Endothelial cell of umbilical vein (primary cell): ENCODE results near the gene DLGAP1. TPM values are rescaled to one million over a fixed set of nuclear protein-coding genes. Genes with fewer than 3 reads are reported as not detected.

Experiments used
- BruUV-seq: library from RNA; stranded (reverse); fragments of 400-500 nt; replicated peaks from 2 replicates; lab custom pipeline; 2021; lab: Mats Ljungman, UMichigan
- CTCF ChIA-PET: fragments of 300-600, 350-600 bp; sonication (Branson Sonifier 250); formaldehyde crosslinking; loops from one replicate; lab custom pipeline; 2021; ENCODE audit warnings: antibody characterized with exemption, inconsistent platforms; lab: Charles Lee
- POLR2A ChIA-PET: fragments of 300-600, 350-600 bp; sonication (Branson Sonifier 250); formaldehyde crosslinking; loops from one replicate; lab custom pipeline; 2021; ENCODE audit warnings: antibody characterized with exemption, inconsistent platforms; lab: Charles Lee
- DNase-seq: peaks from one replicate; pipeline ENCODE4 v3.0.0-alpha.2; 2011; ENCODE audit warnings: low read depth, low spot score
- FAIRE-seq: peaks from 2 replicates; lab custom pipeline; 2011; peaks lifted over from hg19 to GRCh38; lab: Jason Lieb, UNC
- H2AFZ ChIP-seq: 2 replicates; pipeline ENCODE4 v1.6.0; 2012; ENCODE audit warnings: low read depth, low read length, control low read depth, inconsistent platforms
- H3K27ac ChIP-seq: 2 replicates; pipeline ENCODE4 v1.5.1; 2011; ENCODE audit warnings: low read depth, mild to moderate bottlenecking, control low read depth, low read length, moderate library complexity; ENCODE audit not compliant: insufficient read depth
- H3K27me3 ChIP-seq, 2 experiments: 2 replicates each; pipeline versions ENCODE4 v1.6.0 to v1.6.1; 2011; ENCODE audit warnings: low read length in 2 of 2, mixed read lengths in 1 of 2; ENCODE audit not compliant: control insufficient read depth in 2 of 2, insufficient read depth in 2 of 2
- H3K36me3 ChIP-seq, 2 experiments: 2 replicates in 1 of 2; 3 replicates in 1 of 2; pipeline ENCODE4 v1.5.1; 2011; ENCODE audit warnings: low read length in 2 of 2, mild to moderate bottlenecking in 1 of 2, moderate library complexity in 1 of 2; ENCODE audit not compliant: control insufficient read depth in 2 of 2, insufficient read depth in 2 of 2; ENCODE audit errors: extremely low read depth in 1 of 2
- H3K4me1 ChIP-seq: 3 replicates; pipeline ENCODE4 v1.5.1; 2011; ENCODE audit warnings: mild to moderate bottlenecking, low read length; ENCODE audit not compliant: control insufficient read depth, insufficient read depth; ENCODE audit errors: extremely low read depth
- H3K4me2 ChIP-seq: 2 replicates; pipeline ENCODE4 v1.6.1; 2011; ENCODE audit warnings: low read length, control low read depth, mixed read lengths; ENCODE audit not compliant: insufficient read depth
- H3K4me3 ChIP-seq, 3 experiments: fragments of 200-600 bp in 1 of 3; sonication (generic), shearing (Covaris generic) in 1 of 3; replicated peaks in 1 of 3; 2 replicates each; pipeline ENCODE4 v1.5.1; 2011 to 2016; ENCODE audit warnings: control low read depth in 3 of 3, low read length in 3 of 3, mild to moderate bottlenecking in 2 of 3, inconsistent platforms in 1 of 3, low read depth in 1 of 3, moderate library complexity in 1 of 3; ENCODE audit not compliant: insufficient read depth in 1 of 3
- H3K79me2 ChIP-seq: 2 replicates; pipeline ENCODE4 v1.6.0; 2012; ENCODE audit warnings: low read length, inconsistent platforms; ENCODE audit not compliant: control insufficient read depth, insufficient read depth
- H3K9ac ChIP-seq: replicated peaks from 2 replicates; pipeline ENCODE3; 2011; ENCODE audit warnings: low read length, control low read depth; ENCODE audit not compliant: insufficient read depth; ENCODE audit errors: extremely low read depth
- H3K9me1 ChIP-seq: replicated peaks from 3 replicates; pipeline ENCODE4 v1.6.0; 2011; ENCODE audit warnings: mild to moderate bottlenecking, low read length; ENCODE audit not compliant: control insufficient read depth, insufficient read depth; ENCODE audit errors: extremely low read depth
- H3K9me3 ChIP-seq: replicated peaks from 2 replicates; pipeline ENCODE4 v1.5.1; 2012; ENCODE audit warnings: low read length, inconsistent platforms; ENCODE audit not compliant: control insufficient read depth, insufficient read depth
- H4K20me1 ChIP-seq: replicated peaks from 2 replicates; pipeline ENCODE3; 2011; ENCODE audit warnings: mild to moderate bottlenecking, low read length; ENCODE audit not compliant: control insufficient read depth, insufficient read depth; ENCODE audit errors: extremely low read depth
- EZH2 ChIP-seq: IDR thresholded peaks from 2 replicates; pipeline ENCODE4 v1.6.1; 2012; ENCODE audit warnings: borderline replicate concordance, low read depth, mild to moderate bottlenecking, moderate library complexity, low read length, inconsistent platforms; ENCODE audit not compliant: severe bottlenecking
- FOS ChIP-seq: IDR thresholded peaks from 2 replicates; pipeline ENCODE4 v1.6.1; 2011; ENCODE audit warnings: mild to moderate bottlenecking, low read length, moderate library complexity, borderline replicate concordance; ENCODE audit not compliant: insufficient read depth
- GATA2 ChIP-seq: IDR thresholded peaks from 2 replicates; pipeline ENCODE4 v1.7.0; 2011; ENCODE audit warnings: low read depth, mild to moderate bottlenecking, moderate library complexity, mixed read lengths, low read length; ENCODE audit not compliant: insufficient read length, insufficient read depth
- JUN ChIP-seq: IDR thresholded peaks from 2 replicates; pipeline ENCODE4 v1.6.1; 2011; ENCODE audit warnings: borderline replicate concordance, low read depth; ENCODE audit not compliant: insufficient read length, insufficient read depth
- MAX ChIP-seq: IDR thresholded peaks from 2 replicates; pipeline ENCODE4 v1.6.1; 2011; ENCODE audit not compliant: insufficient read depth, insufficient read length
- MYC ChIP-seq: IDR thresholded peaks from one replicate; pipeline ENCODE4 v1.6.1; 2011; ENCODE audit warnings: mild to moderate bottlenecking, low read depth, low read length
- POLR2A ChIP-seq: IDR thresholded peaks from 2 replicates; pipeline ENCODE4 v1.6.1; 2012; ENCODE audit warnings: low read depth, mild to moderate bottlenecking, control low read depth, low read length
- POLR2AphosphoS5 ChIP-seq: IDR thresholded peaks from 2 replicates; pipeline ENCODE4 v1.6.1; 2012; ENCODE audit warnings: low read depth, mild to moderate bottlenecking, control low read depth, low read length, moderate library complexity; ENCODE audit not compliant: insufficient read depth
- dilution Hi-C: fragments of 300-500 bp; cut with MboI; formaldehyde crosslinking; loops from one replicate; pipeline ENCODE4 v1.15.0; 2019; ENCODE audit warnings: low sequenced_read_pairs; ENCODE audit not compliant: extremely low pct_ligation_motif_present
- intact Hi-C: fragments of 100-400 bp; cut with micrococcal nuclease; formaldehyde crosslinking; loops from one replicate; pipeline ENCODE4 v1.10.0; 2022
- polyA plus RNA-seq, 4 experiments: library from polyadenylated mRNA; depleted of rRNA in 3 of 4; stranded (reverse) in 3 of 4; unstranded in 1 of 4; fragments of >200 nt; gene quantifications; 2 replicates each; pipeline versions ENCODE4 v1.2.1 to v1.2.3, GENCODE V29; 2011 to 2012; ENCODE audit warnings: missing spikeins in 1 of 4
- total RNA-seq: library from RNA; stranded (reverse); gene quantifications from 2 replicates; pipeline ENCODE4 v1.2.3, GENCODE V29; 2021
- TF ChIP-seq, protein P1 (sequence below), 2 donors: IDR thresholded peaks; 1 replicate in 1 of 2; 2 replicates in 1 of 2; pipeline ENCODE4 v1.5.1; 2011; ENCODE audit warnings: low read length in 2 of 2, mild to moderate bottlenecking in 2 of 2, moderate library complexity in 2 of 2, control low read depth in 1 of 2, inconsistent platforms in 1 of 2, low read depth in 1 of 2; ENCODE audit not compliant: insufficient read depth in 1 of 2; ENCODE audit errors: extremely low read depth in 1 of 2

DLGAP1 gene
- total and polyA plus RNA-seq, 2 donors (not counting 3 experiments of a cell fraction or from before 2014, with no cell fraction given), result 0.04 TPM; not detected in 1

DNA sequence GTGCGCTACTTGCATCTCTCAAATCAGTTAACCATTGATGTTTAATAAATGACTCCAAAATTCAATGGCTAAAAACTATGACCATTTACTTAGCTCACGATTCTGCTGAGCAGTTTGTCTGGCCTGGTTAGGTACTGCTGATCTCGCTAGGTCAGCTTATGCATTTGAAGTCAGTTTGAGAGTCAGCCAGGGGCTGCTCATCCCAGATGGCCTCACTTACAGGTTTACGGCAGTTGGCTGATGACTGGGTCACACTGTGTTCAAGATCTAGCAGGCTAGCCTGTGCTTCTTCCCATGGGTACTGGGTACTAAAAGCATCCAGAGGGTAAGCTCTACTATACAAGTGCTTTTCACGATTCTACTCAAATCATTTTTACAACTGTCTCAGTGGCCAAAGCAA lies 122.1 kb downstream of the DLGAP1 start:
- BruUV-seq, result no TSS peak
- H3K9me1 ChIP-seq, result no peaks in the 10 kb centered on the region
- dilution Hi-C loops, result no loop called here
- H3K4me1 ChIP-seq, result no peaks in the 10 kb centered on the region
- intact Hi-C loops, result no loop called here
- no peaks in the 10 kb centered on the region for H4K20me1 ChIP-seq
- no peak overlapping the region for H3K27ac ChIP-seq
- FAIRE-seq (no peak), DNase-seq (no peak)
- H3K36me3 ChIP-seq, result no peaks in the 10 kb centered on the region
- TF ChIP-seq FOS (no peak), JUN (no peak)
- H3K27me3 ChIP-seq, result no peaks in the 10 kb centered on the region
- H3K4me2 ChIP-seq, result no peak overlapping the region
- no peak overlapping the region for H2AFZ ChIP-seq
- CTCF ChIA-PET, result no interaction called here
- H3K9me3 ChIP-seq, result no peaks in the 10 kb centered on the region
- no peaks in the 10 kb centered on the region for H3K79me2 ChIP-seq
- no peak overlapping the region for H3K4me3 ChIP-seq
- POLR2A ChIA-PET, result no interaction called here
- H3K9ac ChIP-seq, result no peak overlapping the region

GRCh38 chr18:4319738-4320677 lies 135.1 kb downstream of the DLGAP1 start:
- BruUV-seq, result no TSS peak
- FAIRE-seq, result no peak
- dilution Hi-C loops (no loop called here), intact Hi-C loops (no loop called here)
- ChIA-PET POLR2A (no interaction called here), CTCF (no interaction called here)
- Histone ChIP-seq H2AFZ (no peak overlapping the region), H3K9me1 (no peaks in the 10 kb centered on the region), H3K27ac (no peak overlapping the region), H3K79me2 (no peaks in the 10 kb centered on the region), H3K4me3 (no peak overlapping the region), H4K20me1 (no peaks in the 10 kb centered on the region), H3K36me3 (no peaks in the 10 kb centered on the region), H3K9ac (no peak overlapping the region), H3K9me3 (no peaks in the 10 kb centered on the region), H3K4me1 (no peaks in the 10 kb centered on the region), H3K4me2 (no peak overlapping the region), H3K27me3 (no peaks in the 10 kb centered on the region)
- DNase-seq, result no peak
- no peak for TF ChIP-seq MAX
- TF ChIP-seq POLR2AphosphoS5, result no peak
- no peak for TF ChIP-seq GATA2
- TF ChIP-seq, protein P1, sequence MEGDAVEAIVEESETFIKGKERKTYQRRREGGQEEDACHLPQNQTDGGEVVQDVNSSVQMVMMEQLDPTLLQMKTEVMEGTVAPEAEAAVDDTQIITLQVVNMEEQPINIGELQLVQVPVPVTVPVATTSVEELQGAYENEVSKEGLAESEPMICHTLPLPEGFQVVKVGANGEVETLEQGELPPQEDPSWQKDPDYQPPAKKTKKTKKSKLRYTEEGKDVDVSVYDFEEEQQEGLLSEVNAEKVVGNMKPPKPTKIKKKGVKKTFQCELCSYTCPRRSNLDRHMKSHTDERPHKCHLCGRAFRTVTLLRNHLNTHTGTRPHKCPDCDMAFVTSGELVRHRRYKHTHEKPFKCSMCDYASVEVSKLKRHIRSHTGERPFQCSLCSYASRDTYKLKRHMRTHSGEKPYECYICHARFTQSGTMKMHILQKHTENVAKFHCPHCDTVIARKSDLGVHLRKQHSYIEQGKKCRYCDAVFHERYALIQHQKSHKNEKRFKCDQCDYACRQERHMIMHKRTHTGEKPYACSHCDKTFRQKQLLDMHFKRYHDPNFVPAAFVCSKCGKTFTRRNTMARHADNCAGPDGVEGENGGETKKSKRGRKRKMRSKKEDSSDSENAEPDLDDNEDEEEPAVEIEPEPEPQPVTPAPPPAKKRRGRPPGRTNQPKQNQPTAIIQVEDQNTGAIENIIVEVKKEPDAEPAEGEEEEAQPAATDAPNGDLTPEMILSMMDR (IDR thresholded peaks at IDR 0.05; ENCODE audit: extremely low read depth in 1 of 2, insufficient read depth in 1 of 2, low read depth in 1 of 2, low read length in 2 of 2), result no peak
- no peak for TF ChIP-seq POLR2A
- no peak for TF ChIP-seq MYC
- no peak for TF ChIP-seq EZH2
- no peak for TF ChIP-seq JUN
- TF ChIP-seq FOS, result no peak
